ENCODE data around the gene MEIG1.
A peak's percentile ranks its signal among the peaks of the same experiment; 100 is the strongest.

The MEIG1 gene, protein sequence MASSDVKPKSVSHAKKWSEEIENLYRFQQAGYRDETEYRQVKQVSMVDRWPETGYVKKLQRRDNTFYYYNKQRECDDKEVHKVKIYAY

DNA sequence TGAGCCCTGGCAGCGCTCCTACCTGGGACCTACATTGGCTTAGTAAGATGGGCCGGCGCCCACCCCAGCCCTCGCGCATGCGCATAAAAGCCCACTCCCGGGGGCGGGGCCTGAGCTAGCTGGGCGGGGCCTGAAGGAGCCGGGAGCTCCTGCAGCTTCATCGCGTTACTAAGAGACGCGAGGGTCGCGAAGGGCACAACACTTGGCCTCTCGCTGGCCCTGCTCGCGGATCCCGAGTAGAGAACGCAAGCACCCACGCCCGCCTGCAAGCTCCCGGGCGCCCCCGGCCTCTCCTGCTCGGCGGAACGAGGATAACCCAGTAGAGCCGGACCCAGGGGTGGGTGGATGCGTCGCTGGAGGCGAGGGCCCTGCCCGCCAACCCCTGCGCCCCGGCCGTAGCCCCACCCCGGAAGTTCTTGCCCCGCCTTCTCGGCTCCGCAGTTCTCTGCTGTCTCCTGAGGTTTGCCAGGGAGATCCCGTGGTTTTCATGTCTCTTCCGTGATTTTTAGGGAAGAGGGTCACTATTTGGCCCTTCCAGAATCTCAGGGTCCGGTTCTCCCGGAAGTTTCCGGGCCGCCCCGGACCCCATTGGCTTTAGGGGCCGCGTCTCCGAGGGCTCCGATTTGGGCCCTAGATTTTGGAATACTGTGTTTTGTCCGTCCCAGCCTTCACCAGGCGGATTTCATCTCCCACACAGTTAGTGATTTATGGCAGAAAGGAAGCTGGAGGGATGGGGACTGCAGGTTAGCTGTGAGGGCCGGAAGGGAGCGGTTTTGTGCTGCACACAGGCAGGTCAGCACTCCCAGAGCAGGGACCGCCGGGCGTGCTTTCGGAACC lies at the start of gene MEIG1:
Gene MEIG1 (plus strand): TSS at position 168 of the 837 bp plus-strand sequence. CDS start 7,081 bp downstream, outside the sequence.
- H3K27me3 Mint-ChIP-seq (ENCODE audit: low read depth), result peaks cover 3% of the 10 kb centered on the region
- TF ChIP-seq, protein P1, sequence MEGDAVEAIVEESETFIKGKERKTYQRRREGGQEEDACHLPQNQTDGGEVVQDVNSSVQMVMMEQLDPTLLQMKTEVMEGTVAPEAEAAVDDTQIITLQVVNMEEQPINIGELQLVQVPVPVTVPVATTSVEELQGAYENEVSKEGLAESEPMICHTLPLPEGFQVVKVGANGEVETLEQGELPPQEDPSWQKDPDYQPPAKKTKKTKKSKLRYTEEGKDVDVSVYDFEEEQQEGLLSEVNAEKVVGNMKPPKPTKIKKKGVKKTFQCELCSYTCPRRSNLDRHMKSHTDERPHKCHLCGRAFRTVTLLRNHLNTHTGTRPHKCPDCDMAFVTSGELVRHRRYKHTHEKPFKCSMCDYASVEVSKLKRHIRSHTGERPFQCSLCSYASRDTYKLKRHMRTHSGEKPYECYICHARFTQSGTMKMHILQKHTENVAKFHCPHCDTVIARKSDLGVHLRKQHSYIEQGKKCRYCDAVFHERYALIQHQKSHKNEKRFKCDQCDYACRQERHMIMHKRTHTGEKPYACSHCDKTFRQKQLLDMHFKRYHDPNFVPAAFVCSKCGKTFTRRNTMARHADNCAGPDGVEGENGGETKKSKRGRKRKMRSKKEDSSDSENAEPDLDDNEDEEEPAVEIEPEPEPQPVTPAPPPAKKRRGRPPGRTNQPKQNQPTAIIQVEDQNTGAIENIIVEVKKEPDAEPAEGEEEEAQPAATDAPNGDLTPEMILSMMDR (IDR thresholded peaks at IDR 0.05; ENCODE audit: unreplicated experiment in 3 of 3), result no peak
- H3K36me3 Mint-ChIP-seq (ENCODE audit: low read depth), result no peaks in the 10 kb centered on the region
- H3K4me1 Mint-ChIP-seq, result peaks cover 3% of the 10 kb centered on the region
- H3K9me3 Mint-ChIP-seq, result no peaks in the 10 kb centered on the region
- peak within 1 kb of the TSS; percentile 100 for H3K27ac Mint-ChIP-seq
- peak within 1 kb of the TSS; percentile 92 to 98 (median 97) for H3K4me3 Mint-ChIP-seq

DNA sequence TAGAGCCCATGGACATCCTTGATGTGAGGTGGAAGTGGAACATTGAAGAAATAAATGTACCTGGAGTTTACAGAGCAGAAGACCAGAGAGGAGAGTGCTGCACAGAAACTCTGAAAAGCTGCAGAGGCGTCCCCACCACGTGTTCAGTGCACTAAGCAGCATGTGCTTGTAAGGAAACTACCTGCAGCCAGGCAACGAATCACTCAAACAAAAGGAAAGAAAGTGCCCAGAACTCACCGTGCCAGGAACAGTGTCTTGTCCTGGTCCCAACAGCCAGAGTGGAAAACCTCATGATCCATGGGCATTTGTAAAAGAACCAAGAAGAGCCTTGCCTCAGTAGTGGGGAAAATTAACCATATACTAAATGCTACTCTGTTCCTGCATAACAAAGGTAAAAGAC lies 48.2 kb upstream of the MEIG1 start:
- Mint-ChIP-seq H3K27me3 (ENCODE audit: low read depth) (no peaks in the 10 kb centered on the region), H3K4me1 (no peaks in the 10 kb centered on the region), H3K36me3 (ENCODE audit: low read depth) (peaks cover 100% of the 10 kb centered on the region), H3K4me3 (no peak overlapping the region), H3K9me3 (peaks cover 58% of the 10 kb centered on the region), H3K27ac (no peak overlapping the region)
- TF ChIP-seq, protein P1 (IDR thresholded peaks at IDR 0.05; ENCODE audit: unreplicated experiment in 3 of 3), result no peak

DNA sequence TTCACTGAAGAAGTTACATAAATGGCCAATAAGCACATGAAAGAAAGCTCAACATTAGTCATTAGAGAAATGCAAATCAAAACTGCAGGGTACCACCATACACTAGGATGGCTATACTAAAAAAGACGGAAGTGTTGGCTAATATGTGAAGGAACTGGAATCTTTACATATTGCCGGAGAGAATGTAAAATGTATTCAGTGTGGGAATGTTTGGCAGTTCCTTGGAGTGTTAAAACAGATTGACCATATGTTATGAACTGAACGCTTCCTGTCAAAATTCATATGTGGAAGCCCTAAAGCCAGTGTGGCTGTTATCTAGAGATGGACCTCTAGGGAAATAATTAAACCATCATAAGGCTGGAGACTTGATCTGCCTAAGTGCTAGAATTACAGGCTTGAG lies 47.4 kb upstream of the MEIG1 start:
- H3K36me3 Mint-ChIP-seq (ENCODE audit: low read depth), result peaks cover 100% of the 10 kb centered on the region
- no peaks in the 10 kb centered on the region for H3K27me3 Mint-ChIP-seq (ENCODE audit: low read depth)
- H3K4me3 Mint-ChIP-seq, result no peak overlapping the region
- no peaks in the 10 kb centered on the region for H3K4me1 Mint-ChIP-seq
- TF ChIP-seq, protein P1 (IDR thresholded peaks at IDR 0.05; ENCODE audit: unreplicated experiment in 3 of 3), result no peak
- H3K9me3 Mint-ChIP-seq, result peaks cover 64% of the 10 kb centered on the region
- H3K27ac Mint-ChIP-seq, result no peak overlapping the region

DNA sequence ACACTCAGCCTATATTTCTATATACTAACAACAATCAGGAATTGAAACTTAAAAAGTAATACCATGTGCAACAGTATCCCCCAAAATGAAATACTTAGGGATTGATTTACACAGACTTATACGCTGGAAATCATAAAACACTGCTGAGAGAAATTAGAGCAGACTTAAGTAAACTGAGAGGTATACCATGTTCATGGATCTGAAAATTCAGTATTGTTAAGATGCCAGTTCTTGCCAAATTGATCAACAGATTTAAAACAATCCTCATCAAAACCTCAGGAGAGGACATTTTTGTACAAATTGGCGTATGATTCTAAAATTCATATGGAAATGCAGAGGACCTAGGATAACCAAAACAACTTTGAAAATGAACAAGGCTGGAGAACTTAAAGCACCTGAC lies 42.6 kb upstream of the MEIG1 start:
- Mint-ChIP-seq H3K27ac (no peak overlapping the region), H3K4me3 (no peak overlapping the region), H3K27me3 (ENCODE audit: low read depth) (no peaks in the 10 kb centered on the region), H3K4me1 (no peaks in the 10 kb centered on the region), H3K9me3 (peaks cover 53% of the 10 kb centered on the region), H3K36me3 (ENCODE audit: low read depth) (peaks cover 99% of the 10 kb centered on the region)
- TF ChIP-seq, protein P1 (IDR thresholded peaks at IDR 0.05; ENCODE audit: unreplicated experiment in 3 of 3), result no peak

DNA sequence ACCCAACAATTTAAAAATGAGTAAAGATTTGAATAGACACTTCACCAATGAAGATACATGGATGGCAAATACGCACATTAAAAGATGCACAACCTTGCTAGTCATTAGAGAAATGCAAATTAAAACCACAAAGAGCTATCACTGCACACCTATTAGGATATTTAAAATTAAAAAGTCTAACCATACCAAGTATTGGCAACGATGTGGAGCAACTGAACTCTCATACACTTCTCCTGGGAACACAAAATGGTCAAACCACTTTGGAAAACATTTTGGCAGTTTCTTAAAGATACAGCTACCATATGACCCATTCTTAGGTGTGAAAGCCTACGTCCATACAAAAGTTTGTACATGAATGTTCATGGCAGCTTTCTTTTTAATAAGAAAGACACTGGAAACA lies 41.4 kb upstream of the MEIG1 start:
- Mint-ChIP-seq H3K4me3 (no peak overlapping the region), H3K4me1 (no peaks in the 10 kb centered on the region), H3K9me3 (peaks cover 51% of the 10 kb centered on the region), H3K27me3 (ENCODE audit: low read depth) (no peaks in the 10 kb centered on the region), H3K36me3 (ENCODE audit: low read depth) (peaks cover 96% of the 10 kb centered on the region), H3K27ac (no peak overlapping the region)
- TF ChIP-seq, protein P1 (IDR thresholded peaks at IDR 0.05; ENCODE audit: unreplicated experiment in 3 of 3), result no peak

Data from nephron (organoid).